Tibial nerve (tissue), 3 donors: ENCODE results near the gene GALNT10.

Source experiments
- CTCF ChIP-seq, 5 experiments: fragments of 200-600 bp in 3 of 5; fragments of 450-650 bp in 2 of 5; sonication (generic) in 3 of 5; IDR thresholded peaks; one replicate each; pipeline ENCODE4 v1.5.1; 2016 to 2019; ENCODE audit warnings: antibody characterized with exemption in 5 of 5, mild to moderate bottlenecking in 3 of 5, moderate library complexity in 2 of 5
- POLR2A ChIP-seq, 2 donors: fragments of 450-650 bp; IDR thresholded peaks; one replicate each; pipeline ENCODE4 v1.6.1; 2017; ENCODE audit warnings: antibody characterized with exemption in 2 of 2, mild to moderate bottlenecking in 2 of 2, moderate library complexity in 2 of 2

DNA sequence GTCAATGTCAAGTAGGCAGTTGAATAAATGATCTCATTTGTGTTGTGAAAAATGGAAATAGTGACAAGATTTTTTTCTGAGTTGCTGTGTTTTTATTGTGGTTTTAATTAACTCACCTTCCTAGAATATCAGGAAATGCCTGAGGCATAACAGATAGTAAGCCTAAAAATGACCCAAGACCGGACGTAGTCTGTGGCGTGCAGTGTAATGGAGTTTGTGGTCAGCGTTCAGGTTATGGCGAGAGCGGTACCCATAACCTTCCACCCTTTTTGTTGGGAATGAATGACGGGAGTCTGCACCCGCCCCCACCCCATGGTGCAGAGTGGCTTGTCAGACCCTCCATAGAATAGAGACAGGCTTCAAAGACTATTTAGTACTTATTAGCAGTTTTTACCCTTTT lies 119.3 kb downstream of the GALNT10 start:
- no peak for TF ChIP-seq CTCF (IDR thresholded peaks at IDR 0.05)
- no peak for TF ChIP-seq POLR2A (IDR thresholded peaks at IDR 0.05)
